RWPE2 (cell line): ENCODE results near the gene POU2AF2.

Experiments
- ATAC-seq: fragments of 200-7000 bp; cut with Tn5 transposase; 3 replicates; pipeline ENCODE4 v1.9.1; 2021; ENCODE audit warnings: low read depth
- DNase-seq: peaks from one replicate; pipeline ENCODE4 v3.0.0-alpha.2; 2020; ENCODE audit warnings: low spot score
- H3K27ac ChIP-seq: fragments of 450-650 bp; 2 replicates; pipeline ENCODE4 v1.5.1; 2017; ENCODE audit warnings: mild to moderate bottlenecking; ENCODE audit not compliant: poor library complexity, severe bottlenecking
- H3K27me3 ChIP-seq: fragments of 250-450 bp; sonication (Bioruptor Pico); 2 replicates; pipeline ENCODE4 v1.5.1; 2021; ENCODE audit warnings: mild to moderate bottlenecking, moderate library complexity; ENCODE audit not compliant: insufficient read depth, poor library complexity, severe bottlenecking
- H3K36me3 ChIP-seq: fragments of 250-450 bp; sonication (Bioruptor Pico); 2 replicates; pipeline ENCODE4 v1.5.1; 2020; ENCODE audit warnings: low read depth, mild to moderate bottlenecking, moderate library complexity
- H3K4me1 ChIP-seq: fragments of 250-450 bp; sonication (Bioruptor Pico); 2 replicates; pipeline ENCODE4 v1.5.1; 2021; ENCODE audit warnings: mild to moderate bottlenecking, moderate library complexity; ENCODE audit not compliant: insufficient read depth, poor library complexity, severe bottlenecking
- H3K4me3 ChIP-seq: fragments of 250-450 bp; sonication (Bioruptor Pico); 2 replicates; pipeline ENCODE4 v1.5.1; 2021; ENCODE audit warnings: mild to moderate bottlenecking, moderate library complexity; ENCODE audit not compliant: severe bottlenecking
- H3K9me3 ChIP-seq: fragments of 250-450 bp; sonication (Bioruptor Pico); 2 replicates; pipeline ENCODE4 v1.5.1; 2021; ENCODE audit warnings: mild to moderate bottlenecking, moderate library complexity; ENCODE audit not compliant: severe bottlenecking
- CTCF ChIP-seq: fragments of 450-650 bp; IDR thresholded peaks from one replicate; pipeline ENCODE4 v1.5.1; 2017; ENCODE audit warnings: mild to moderate bottlenecking, moderate library complexity; ENCODE audit not compliant: poor library complexity, severe bottlenecking

POU2AF2 gene

GRCh38 chr11:111306321-111306720 is 60.8 kb downstream of the POU2AF2 start:
- peaks cover 16% of the 10 kb centered on the region for H3K27me3 ChIP-seq
- DNase-seq (no peak), ATAC-seq (no peak)
- TF ChIP-seq CTCF: no peak
- no peak overlapping the region for H3K4me3 ChIP-seq
- H3K27ac ChIP-seq: no peak overlapping the region
- H3K36me3 ChIP-seq: no peaks in the 10 kb centered on the region
- H3K4me1 ChIP-seq: no peaks in the 10 kb centered on the region
- no peaks in the 10 kb centered on the region for H3K9me3 ChIP-seq

- no peaks in the 10 kb centered on the region for H3K36me3 ChIP-seq
- DNase-seq: no peak
- H3K27ac ChIP-seq: no peak overlapping the region
- H3K27me3 ChIP-seq: peaks cover 14% of the 10 kb centered on the region
- no peaks in the 10 kb centered on the region for H3K9me3 ChIP-seq
- no peak overlapping the region for H3K4me3 ChIP-seq
- no peak for ATAC-seq
- no peak for TF ChIP-seq CTCF
- H3K4me1 ChIP-seq: no peaks in the 10 kb centered on the region
These were observed 62.1 kb downstream of the POU2AF2 start for GRCh38 chr11:111307472-111308108.

- no peaks in the 10 kb centered on the region for H3K9me3 ChIP-seq
- H3K4me1 ChIP-seq: no peaks in the 10 kb centered on the region
- ATAC-seq: no peak
- H3K27me3 ChIP-seq: peaks cover 10% of the 10 kb centered on the region
- no peak overlapping the region for H3K4me3 ChIP-seq
- TF ChIP-seq CTCF: no peak
- no peak for DNase-seq
- H3K27ac ChIP-seq: no peak overlapping the region
- no peaks in the 10 kb centered on the region for H3K36me3 ChIP-seq
These were observed 62.6 kb downstream of the POU2AF2 start for GRCh38 chr11:111308140-111308539.

GRCh38 chr11:111309215-111309915 is 63.8 kb downstream of the POU2AF2 start:
- H3K4me1 ChIP-seq: no peaks in the 10 kb centered on the region
- no peaks in the 10 kb centered on the region for H3K9me3 ChIP-seq
- no peaks in the 10 kb centered on the region for H3K36me3 ChIP-seq
- no peak overlapping the region for H3K27ac ChIP-seq
- TF ChIP-seq CTCF: no peak
- H3K27me3 ChIP-seq: peaks cover 8% of the 10 kb centered on the region
- H3K4me3 ChIP-seq: no peak overlapping the region
- no peak for ATAC-seq
- DNase-seq: no peak

GRCh38 chr11:111310088-111310487 is 64.6 kb downstream of the POU2AF2 start:
- Histone ChIP-seq H3K27me3 (peaks cover 8% of the 10 kb centered on the region), H3K27ac (no peak overlapping the region), H3K4me1 (no peaks in the 10 kb centered on the region), H3K4me3 (no peak overlapping the region), H3K36me3 (no peaks in the 10 kb centered on the region), H3K9me3 (no peaks in the 10 kb centered on the region)
- DNase-seq (no peak), ATAC-seq (no peak)
- TF ChIP-seq CTCF: no peak
